HG02840 (cell line): ENCODE results near the gene BPTF.
"Not testable (repeated sequence)": the region's sequence is repeated elsewhere in the genome, so short reads cannot be mapped to it uniquely, and the experiment has no call there.

ENCODE experiments used
- ATAC-seq: cut with Tn5 transposase; IDR thresholded peaks from one replicate; pipeline ENCODE4 v1.9.1; 2021; ENCODE audit warnings: mild to moderate bottlenecking, moderate library complexity, moderate number of reproducible peaks; ENCODE audit not compliant: unreplicated experiment, low FRiP score

Gene BPTF

GRCh38 chr17:67831268-67831667 is 6.0 kb downstream of the BPTF start:
- ATAC-seq = no peak

- no peak for ATAC-seq
Measured at GRCh38 chr17:67833134-67833533, 7.8 kb downstream of the BPTF start.

DNA sequence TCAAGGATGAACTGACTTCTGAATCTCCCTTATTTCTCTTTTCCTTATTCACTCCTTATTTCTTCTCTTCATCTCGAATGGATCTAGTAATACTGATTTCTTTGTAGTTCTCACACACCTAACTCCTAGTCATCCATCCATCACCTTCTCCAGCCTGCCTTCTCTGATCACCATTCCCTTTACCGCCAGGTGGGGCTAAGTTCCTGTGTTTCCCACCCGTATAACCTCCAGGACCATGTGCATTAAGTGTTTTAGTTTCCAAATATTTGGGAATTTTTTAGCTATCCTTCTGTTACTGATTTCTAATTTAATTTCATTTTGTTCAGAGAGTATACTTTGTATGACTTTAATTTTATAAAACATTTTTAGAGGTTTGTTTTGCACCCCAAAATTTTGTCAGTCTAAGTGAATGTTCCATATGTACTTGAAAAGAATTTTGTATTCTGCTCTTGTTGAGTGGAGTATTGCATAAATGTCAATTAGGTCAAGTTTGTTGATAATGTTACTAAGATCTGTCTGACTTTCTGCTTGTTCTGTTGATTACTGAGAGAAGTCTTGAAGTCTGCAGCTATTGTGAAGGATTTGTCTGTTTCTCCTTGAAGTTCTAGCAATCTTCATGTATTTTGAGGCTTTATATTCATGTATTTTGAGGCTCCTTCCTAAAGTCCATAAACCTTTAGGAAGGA is 8.8 kb downstream of the BPTF start:
- no peak for ATAC-seq

DNA sequence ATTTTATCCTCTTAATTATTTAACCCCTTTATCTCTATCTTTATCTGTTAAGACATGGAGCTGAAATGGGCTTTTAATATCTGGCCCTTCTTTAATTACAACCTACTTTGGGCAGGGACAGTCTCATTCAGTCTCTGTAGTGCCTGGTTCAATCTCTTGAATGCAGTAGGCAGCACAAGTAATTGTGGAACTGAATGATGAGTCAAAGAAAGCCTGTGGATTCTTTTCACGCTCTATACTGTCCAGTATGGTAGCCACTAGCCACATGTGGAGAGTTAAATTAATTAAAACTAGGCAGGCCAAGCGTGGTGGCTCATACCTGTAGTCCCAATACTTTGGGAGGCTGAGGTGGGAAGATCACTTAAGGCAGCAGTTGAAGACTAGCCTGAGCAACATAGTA is 9.3 kb downstream of the BPTF start:
- no peak for ATAC-seq

DNA sequence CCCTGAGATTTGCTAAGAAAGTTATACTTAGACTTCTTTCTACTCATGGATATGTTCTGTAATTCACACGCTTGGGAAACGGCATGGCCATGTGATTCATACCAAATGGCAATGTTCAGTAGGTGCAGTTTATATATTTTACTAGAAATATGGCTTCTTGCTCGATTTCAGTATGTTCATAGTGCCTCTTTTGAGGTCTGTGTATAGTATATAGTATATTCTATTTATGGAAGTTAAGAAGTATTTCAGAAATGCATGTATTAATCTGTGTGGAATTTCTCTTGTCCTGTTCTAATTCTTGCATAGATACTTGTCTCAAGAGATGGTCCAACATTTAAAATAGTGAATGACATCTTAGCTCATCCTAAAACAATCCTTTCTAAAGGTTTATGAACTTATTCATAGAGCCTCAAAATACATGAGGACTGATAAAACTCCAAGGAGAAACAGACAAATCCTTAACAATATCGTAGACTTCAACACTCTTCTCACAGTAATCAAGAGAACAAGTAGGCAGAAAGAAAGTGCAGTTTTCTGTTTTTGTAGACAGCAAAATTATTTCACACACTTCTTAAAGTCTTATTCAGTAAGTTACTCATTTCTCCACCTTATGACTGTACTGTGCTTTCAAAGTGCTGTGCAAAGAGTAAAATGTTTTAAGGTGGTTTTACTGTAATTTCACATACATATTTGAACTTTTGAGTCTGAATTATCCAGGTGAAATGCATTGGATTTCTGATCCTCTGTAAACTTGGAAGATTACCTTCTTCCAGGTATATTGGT is 11.1 kb downstream of the BPTF start:
- ATAC-seq = no peak

- ATAC-seq = no peak
Measured at GRCh38 chr17:67837965-67838364, 12.7 kb downstream of the BPTF start.

- ATAC-seq = no peak
Measured at GRCh38 chr17:67838538-67838937, 13.2 kb downstream of the BPTF start.

DNA sequence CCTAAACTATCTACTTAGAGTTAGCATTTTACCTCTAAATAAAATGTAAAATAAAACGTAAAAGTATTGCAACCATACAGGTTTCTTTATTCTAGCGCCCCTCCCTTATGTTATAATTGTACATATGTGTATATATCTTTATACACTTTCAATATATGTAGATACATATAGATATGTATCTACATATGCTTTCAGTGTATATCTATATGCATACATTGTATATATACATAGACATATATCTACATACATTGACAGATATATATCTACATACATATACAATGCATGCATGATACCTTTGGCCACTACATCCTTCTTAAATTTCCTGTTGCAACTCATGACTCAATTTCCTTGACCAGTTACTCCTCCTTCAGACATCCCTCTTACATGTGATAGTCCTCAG is 16.7 kb downstream of the BPTF start:
- ATAC-seq = no peak

DNA sequence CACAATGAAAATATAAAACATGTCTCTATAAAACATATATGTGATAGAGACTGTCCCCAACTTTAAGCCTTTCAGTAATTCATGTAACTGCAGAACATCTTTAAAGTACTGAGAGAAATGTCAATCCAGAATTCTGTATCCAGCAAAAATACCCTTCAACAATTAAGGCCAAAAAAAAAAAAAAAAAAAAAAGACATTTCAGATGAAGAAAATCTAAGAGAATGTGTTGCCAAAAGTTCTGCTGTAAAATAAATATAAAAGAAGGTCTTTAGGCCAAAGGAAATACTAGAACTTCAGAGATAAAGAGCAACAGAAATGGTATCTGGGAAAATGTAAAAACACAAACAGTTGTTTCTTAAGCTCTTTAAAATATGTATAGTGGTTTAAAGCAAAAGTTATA is 17.3 kb downstream of the BPTF start:
- ATAC-seq = no peak

DNA sequence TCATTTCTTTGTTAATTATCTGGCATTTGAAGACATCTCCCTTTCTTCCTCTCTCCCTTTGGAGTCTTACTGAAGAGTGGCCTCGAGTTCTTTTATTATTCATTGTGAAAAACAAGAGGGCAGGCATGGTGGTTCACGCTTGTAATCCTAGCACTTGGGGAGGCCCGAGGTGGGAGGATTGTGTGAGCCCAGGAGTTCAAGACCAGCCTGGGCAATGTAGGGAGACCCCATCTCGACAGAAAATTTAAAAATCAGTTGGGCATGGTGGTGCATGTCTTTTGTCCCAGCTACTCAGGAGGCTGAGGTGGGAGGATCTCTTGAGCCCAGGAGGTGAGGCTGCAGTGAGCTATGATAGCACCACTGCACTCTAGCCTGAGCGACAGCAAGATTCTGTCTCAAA is 20.1 kb downstream of the BPTF start:
- no peak for ATAC-seq

DNA sequence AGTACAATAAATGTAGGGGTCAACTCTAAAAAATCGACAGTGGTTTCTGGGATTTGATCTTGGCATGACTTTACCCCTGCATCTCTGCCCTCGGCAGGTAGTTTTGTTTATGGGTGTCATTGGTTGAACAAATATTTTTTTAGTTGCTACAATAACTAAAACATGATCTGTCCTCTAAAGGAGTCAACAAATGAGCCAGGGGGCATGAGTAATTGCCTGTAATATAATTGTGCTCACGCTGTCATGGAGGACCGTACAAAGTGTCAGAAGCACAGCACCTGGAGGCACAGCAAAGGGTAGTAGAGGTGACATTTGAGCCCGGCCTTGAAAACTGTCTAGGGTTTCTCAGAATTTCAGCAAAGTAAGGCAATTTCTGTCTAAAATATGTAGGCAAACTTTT is 22.9 kb downstream of the BPTF start:
- not testable (repeated sequence) for ATAC-seq

GRCh38 chr17:67848846-67849245 is 23.5 kb downstream of the BPTF start:
- ATAC-seq = not testable (repeated sequence)

GRCh38 chr17:67850991-67851631 is 25.8 kb downstream of the BPTF start:
- ATAC-seq = no peak

GRCh38 chr17:67853703-67854102 is 28.4 kb downstream of the BPTF start:
- ATAC-seq = no peak

DNA sequence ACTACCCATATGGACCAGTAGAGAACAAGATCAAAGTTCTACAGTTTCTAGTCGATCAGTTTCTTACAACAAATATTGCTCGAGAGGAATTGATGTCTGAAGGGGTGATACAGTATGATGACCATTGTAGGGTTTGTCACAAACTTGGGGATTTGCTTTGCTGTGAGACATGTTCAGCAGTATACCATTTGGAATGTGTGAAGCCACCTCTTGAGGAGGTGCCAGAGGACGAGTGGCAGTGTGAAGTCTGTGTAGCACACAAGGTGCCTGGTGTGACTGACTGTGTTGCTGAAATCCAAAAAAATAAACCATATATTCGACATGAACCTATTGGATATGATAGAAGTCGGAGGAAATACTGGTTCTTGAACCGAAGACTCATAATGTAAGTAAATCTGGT is 29.1 kb downstream of the BPTF start:
- no peak for ATAC-seq

DNA sequence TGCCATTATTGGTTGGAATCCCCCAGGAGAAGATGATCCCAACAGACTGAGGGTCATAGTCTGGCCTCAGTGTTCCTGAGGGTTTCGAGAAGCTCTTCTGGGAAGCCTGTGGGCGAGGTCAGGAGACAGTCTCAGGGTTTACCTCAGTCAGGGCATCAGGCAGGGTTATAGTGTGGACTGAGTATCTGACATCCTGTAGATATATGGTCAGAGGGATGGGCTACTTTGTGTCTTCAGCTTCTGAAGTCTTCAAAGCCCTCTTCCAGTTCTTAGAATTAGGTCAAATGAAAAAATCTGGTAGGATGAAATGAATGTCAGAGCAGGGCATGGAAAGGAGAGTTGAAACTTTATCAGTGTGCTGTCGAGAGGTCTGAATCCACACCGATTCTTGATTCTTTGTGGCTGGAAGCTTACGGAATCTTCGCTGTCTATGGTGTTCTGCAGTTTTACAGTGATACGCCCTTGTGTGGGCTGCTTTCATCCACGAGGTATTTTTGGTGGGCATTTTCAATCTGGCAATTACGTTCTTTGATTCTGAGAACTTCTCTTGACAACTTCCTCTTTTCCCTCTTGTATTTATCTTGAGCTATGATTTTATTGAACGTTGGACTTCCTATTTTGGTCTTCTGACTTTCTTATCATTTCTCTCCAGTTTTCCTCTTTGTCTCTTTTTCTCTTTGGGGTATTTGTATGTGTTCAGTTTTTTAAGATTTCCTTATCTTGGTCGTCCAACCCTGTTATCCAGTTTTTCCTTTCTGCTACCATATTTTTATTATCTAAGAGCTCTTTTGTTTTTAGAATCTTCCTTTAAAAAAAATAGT is 30.4 kb downstream of the BPTF start:
- no peak for ATAC-seq

GRCh38 chr17:67856402-67856801 is 31.1 kb downstream of the BPTF start:
- ATAC-seq = not testable (repeated sequence)

GRCh38 chr17:67862614-67863217 is 37.4 kb downstream of the BPTF start:
- ATAC-seq = no peak

DNA sequence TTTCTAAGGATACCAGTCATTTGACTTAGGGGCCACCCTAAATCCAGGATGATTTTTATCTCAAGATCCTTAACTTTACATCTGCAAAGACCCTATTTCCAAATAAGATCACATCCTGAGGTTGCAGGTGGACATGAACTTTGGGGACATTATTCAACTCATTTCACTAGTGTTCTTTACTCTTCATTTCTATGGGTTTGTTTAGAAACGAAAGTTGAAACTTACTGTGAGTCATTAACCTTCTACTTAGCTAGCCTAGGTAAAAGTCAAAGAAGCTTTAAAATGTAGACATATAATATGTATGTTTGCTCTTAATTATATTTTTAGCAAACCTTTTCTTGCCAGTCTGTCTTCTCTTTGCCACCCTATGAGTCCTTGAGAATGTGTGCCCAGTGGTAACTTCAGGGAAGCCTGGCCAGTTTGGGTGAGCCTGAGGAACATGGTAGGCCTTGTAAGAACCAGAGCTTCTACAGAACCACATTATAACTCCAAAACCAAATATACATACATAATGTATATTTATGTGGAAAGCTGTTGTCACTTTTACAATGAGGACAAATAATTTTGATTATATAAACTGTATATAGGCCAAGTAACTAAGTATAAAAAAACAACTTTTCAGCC is 38.4 kb downstream of the BPTF start:
- ATAC-seq = no peak

DNA sequence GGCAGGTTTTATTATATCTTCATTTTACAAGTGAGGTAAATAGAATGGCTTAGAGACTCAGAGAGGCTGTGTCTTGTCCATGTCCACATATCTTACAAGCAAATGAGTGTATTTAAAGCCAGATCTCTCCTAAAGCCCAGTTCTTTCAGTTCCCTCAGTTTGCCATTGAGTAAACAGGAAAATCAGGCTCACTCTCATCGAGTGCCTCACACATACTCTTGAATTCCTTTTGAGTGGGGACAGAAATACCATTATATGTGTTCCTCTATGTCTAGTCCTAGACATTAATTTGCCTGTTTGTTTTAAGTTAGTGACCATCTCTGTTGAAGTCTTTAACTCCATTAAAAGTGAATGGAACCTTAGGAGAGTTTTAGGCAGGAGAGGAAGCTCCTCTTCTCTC is 40.1 kb downstream of the BPTF start:
- no peak for ATAC-seq
